BJ (cell line): ENCODE measurements around the gene NSG2. TPM values are rescaled to one million over a fixed set of nuclear protein-coding genes. Genes with fewer than 3 reads are reported as not detected.

ENCODE experiments used
- CTCF ChIA-PET: fragments of 350-600 bp; formaldehyde crosslinking; extraction: SDS; loops from one replicate; lab custom pipeline; 2021; ENCODE audit warnings: antibody characterized with exemption, inconsistent platforms; lab: Yijun Ruan, JAX
- POLR2A ChIA-PET: fragments of 300-600 bp; sonication (Branson Sonifier 250); formaldehyde crosslinking; extraction: SDS; loops from one replicate; lab custom pipeline; 2021; ENCODE audit warnings: antibody characterized with exemption; lab: Charles Lee
- DNase-seq: peaks from one replicate; pipeline ENCODE4 v3.0.0-alpha.2; 2011; ENCODE audit warnings: low read depth
- H3K27me3 ChIP-seq: 2 replicates; pipeline ENCODE4 v1.6.0; 2011; ENCODE audit warnings: low read length; ENCODE audit not compliant: control insufficient read depth, insufficient read depth
- H3K36me3 ChIP-seq: 2 replicates; pipeline ENCODE4 v1.5.1; 2011; ENCODE audit warnings: low read length; ENCODE audit not compliant: control insufficient read depth, insufficient read depth
- H3K4me3 ChIP-seq: 2 replicates; pipeline ENCODE4 v1.5.1; 2011; ENCODE audit warnings: low read depth, mild to moderate bottlenecking, control low read depth, low read length
- CTCF ChIP-seq: IDR thresholded peaks from 2 replicates; pipeline ENCODE4 v1.5.1; 2011; ENCODE audit warnings: low read depth, mild to moderate bottlenecking, control low read depth, inconsistent platforms, low read length, moderate library complexity; ENCODE audit not compliant: insufficient read depth
- polyA plus RNA-seq: library from polyadenylated mRNA; depleted of rRNA; stranded (reverse); fragments of >200 nt; gene quantifications from 2 replicates; pipeline ENCODE4 v1.2.3, GENCODE V29; 2011

Gene NSG2
- polyA plus RNA-seq, 1 experiment: 0.04 TPM

- Histone ChIP-seq H3K4me3 (no peak overlapping the region), H3K36me3 (no peaks in the 10 kb centered on the region), H3K27me3 (no peaks in the 10 kb centered on the region)
- ChIA-PET CTCF (no interaction called here), POLR2A (no interaction called here)
- no peak for TF ChIP-seq CTCF
- no peak for DNase-seq
These were observed 102.0 kb downstream of the NSG2 start for GRCh38 chr5:174147551-174147950.

DNA sequence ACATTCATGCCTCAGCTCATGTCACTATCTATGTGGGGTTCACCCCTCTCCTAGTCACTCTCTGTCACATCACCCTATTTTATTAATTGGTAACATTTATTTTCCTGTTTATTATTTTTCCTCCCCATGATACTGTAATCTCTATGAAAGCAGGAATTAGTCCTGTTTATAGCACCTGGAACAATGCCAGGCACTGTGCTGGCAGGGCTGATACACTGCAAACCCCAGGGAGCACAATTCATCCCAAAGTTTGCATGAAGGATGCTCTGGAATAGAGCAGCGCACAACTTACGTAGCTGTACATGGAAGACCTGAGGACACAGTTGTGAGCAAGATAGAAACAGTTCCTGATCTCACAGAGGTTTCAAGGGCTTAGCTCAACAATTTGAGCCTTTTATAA, 103.2 kb downstream of the NSG2 start:
- no peak for DNase-seq
- Histone ChIP-seq H3K36me3 (no peaks in the 10 kb centered on the region), H3K27me3 (no peaks in the 10 kb centered on the region), H3K4me3 (no peak overlapping the region)
- ChIA-PET POLR2A (no interaction called here), CTCF (no interaction called here)
- no peak for TF ChIP-seq CTCF

DNA sequence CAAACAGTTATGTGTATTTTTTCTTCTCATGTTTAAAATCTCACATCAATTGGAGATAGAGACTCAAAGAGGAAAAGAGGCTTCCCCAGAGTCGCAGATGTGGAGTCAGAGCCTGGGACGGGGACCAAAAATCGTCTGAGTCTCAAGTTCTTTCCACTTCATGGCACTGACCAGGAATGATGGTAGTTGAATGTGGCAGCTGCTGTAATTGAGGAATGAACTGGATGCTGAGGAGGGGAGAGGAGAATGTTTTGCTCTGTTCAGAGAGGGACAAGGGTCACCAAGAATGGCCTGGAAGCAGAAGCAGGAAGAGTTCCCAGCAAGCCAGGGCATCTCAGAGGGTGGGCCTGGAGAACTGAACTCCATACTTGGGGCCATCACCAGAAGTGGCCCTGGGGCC, 103.9 kb downstream of the NSG2 start:
- no peaks in the 10 kb centered on the region for H3K36me3 ChIP-seq
- DNase-seq: no peak
- TF ChIP-seq CTCF: no peak
- POLR2A ChIA-PET: no interaction called here
- no peaks in the 10 kb centered on the region for H3K27me3 ChIP-seq
- CTCF ChIA-PET: no interaction called here
- H3K4me3 ChIP-seq: no peak overlapping the region

GRCh38 chr5:174149989-174150388, 104.5 kb downstream of the NSG2 start:
- H3K36me3 ChIP-seq: no peaks in the 10 kb centered on the region
- no peaks in the 10 kb centered on the region for H3K27me3 ChIP-seq
- no peak overlapping the region for H3K4me3 ChIP-seq
- no peak for DNase-seq
- ChIA-PET CTCF (no interaction called here), POLR2A (no interaction called here)
- no peak for TF ChIP-seq CTCF

DNA sequence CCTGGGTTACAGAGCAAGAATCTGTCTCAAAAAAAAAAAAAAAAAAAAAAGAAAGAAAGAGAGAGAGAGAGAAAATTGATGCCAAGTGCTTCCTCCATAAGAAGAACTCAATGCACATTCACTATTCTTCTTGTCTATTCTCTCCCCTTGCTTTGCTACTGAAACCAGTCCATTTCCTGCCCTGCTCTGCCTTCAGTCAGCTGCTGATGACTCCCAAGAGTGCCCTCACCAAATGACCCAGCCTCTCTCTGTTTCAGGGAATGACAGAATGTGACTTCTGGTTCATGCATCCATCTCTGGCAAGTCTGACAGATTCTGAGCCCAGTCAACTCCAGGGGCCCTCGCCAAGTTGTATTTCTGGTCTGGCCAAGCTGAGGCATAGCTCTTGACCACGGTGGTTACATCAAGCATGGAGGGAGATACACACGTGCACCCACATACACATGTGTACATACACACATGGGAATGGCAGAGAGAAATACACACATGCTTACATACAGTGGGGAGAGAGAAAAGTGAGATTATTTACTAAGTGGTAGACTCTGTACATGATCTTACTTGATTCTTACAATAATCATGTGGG, 106.2 kb downstream of the NSG2 start:
- H3K36me3 ChIP-seq: no peaks in the 10 kb centered on the region
- H3K27me3 ChIP-seq: no peaks in the 10 kb centered on the region
- no peak overlapping the region for H3K4me3 ChIP-seq
- POLR2A ChIA-PET: no interaction called here
- no peak for TF ChIP-seq CTCF
- CTCF ChIA-PET: no interaction called here
- DNase-seq: no peak
